Left lung (tissue), 10 donors: Measurements from ENCODE around the gene MAPK11. TPM values are rescaled to one million over a fixed set of nuclear protein-coding genes. Genes with fewer than 3 reads are reported as not detected.
A peak's percentile ranks its signal among the peaks of the same experiment; 100 is the strongest.

Source experiments
- ATAC-seq: fragments of 200-7000 bp; cut with Tn5 transposase; one replicate; pipeline ENCODE4 v1.9.1; 2020; ENCODE audit warnings: moderate library complexity
- DNase-seq, 4 donors: peaks; one replicate each; pipeline ENCODE4 v3.0.0-alpha.2; 2013 to 2020
- H3K27ac ChIP-seq, 2 donors: fragments of 200-600 bp; sonication (generic) in 1 of 2; one replicate each; pipeline versions ENCODE4 v1.5.0 to v1.8.0; 2020 to 2021
- H3K27me3 ChIP-seq, 2 donors: fragments of 200-600 bp; sonication (generic) in 1 of 2; one replicate each; pipeline versions ENCODE4 v1.5.0 to v1.8.0; 2020 to 2021
- H3K36me3 ChIP-seq, 2 donors: fragments of 200-600 bp; sonication (generic) in 1 of 2; one replicate each; pipeline versions ENCODE4 v1.5.0 to v1.8.0; 2020 to 2021
- H3K4me1 ChIP-seq, 2 donors: fragments of 200-600 bp; one replicate each; pipeline ENCODE4 v1.8.0; 2021
- H3K4me3 ChIP-seq, 2 donors: fragments of 200-600 bp; sonication (generic) in 1 of 2; one replicate each; pipeline versions ENCODE4 v1.5.0 to v1.8.0; 2020 to 2021; ENCODE audit warnings: mild to moderate bottlenecking in 1 of 2
- H3K9me3 ChIP-seq, 2 donors: fragments of 200-600 bp; sonication (generic) in 1 of 2; one replicate each; pipeline versions ENCODE4 v1.5.0 to v1.8.0; 2020 to 2021
- intact Hi-C, 2 donors: fragments of 100-400 bp; cut with DNase I; formaldehyde crosslinking; loops; one replicate each; pipeline versions ENCODE4 v1.11.2 to v1.14.2; 2022
- polyA plus RNA-seq, 6 donors: library from polyadenylated mRNA; unstranded; fragments of 120-200 nt; gene quantifications; one replicate each; pipeline ENCODE4 v1.2.1, GENCODE V29; 2013; ENCODE audit not compliant: insufficient read length in 6 of 6
- total RNA-seq, 2 donors: library from RNA; stranded (reverse); fragmentation: NEBNext Ultra II Directional; extraction: Animal tissue kit (Norgen Biotek cat#: 25700); gene quantifications; one replicate each; pipeline ENCODE4 v1.2.1, GENCODE V29; 2021
- TF ChIP-seq, protein P1 (sequence below), 2 donors: fragments of 200-600 bp; sonication (generic) in 1 of 2; IDR thresholded peaks; one replicate each; pipeline versions ENCODE4 v1.5.0 to v1.8.0; 2021; ENCODE audit warnings: antibody characterized with exemption in 2 of 2
- donor health status: DM: no; HTN: yes; CAD: no.
- donor health status: DM: no; HTN: no; CAD: no.

MAPK11 gene
- total and polyA plus RNA-seq, 8 donors, result 10.3 to 21.5 (median 14.7) TPM

DNA sequence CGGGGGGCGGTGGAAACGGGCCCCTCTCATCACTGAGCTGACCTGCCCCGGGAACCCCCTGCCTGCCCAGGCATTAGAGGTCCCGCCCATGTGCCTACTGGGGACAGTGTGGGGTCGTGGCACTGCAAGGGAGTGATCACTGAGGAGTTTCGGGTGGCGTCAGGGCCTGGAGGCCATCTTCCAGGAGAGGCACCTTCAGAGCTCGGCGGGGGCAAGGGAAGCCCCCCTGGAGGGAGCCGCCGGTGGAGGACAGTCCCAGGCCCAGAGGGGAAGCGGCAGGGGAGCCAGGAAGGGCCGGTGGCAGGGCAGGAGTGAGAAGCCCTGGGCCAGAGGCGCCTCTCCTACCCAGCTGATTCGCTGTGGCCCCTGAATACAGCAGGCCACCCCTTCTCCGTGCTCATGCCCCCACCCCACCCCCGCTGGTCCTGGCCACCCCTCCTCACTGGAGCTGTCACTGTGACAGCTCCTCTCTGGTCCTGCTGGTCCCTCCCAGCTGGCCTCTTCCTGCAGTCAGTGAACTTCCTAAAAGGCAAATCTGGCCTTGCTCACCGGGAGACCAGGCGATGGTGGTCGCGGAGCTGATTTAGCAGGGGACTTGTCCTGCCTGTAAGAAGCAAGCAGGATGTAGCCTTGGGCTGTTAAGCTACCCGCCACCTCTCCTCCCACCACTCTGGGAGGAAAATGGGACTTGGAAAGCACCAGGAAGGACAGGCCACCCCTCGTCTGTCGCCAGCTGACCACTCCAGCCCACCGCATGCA lies 2.0 kb upstream of the MAPK11 start:
- Histone ChIP-seq H3K36me3 (peaks cover 0 to 30% of the 10 kb centered on the region in 2 donors), H3K9me3 (no peaks in the 10 kb centered on the region), H3K4me3 (no peak overlapping the region), H3K27ac (no peak overlapping the region), H3K4me1 (peaks cover 23 to 48% of the 10 kb centered on the region in 2 donors), H3K27me3 (peaks cover 0 to 55% of the 10 kb centered on the region in 2 donors)
- no peak for ATAC-seq
- no peak for DNase-seq
- TF ChIP-seq, protein P1, sequence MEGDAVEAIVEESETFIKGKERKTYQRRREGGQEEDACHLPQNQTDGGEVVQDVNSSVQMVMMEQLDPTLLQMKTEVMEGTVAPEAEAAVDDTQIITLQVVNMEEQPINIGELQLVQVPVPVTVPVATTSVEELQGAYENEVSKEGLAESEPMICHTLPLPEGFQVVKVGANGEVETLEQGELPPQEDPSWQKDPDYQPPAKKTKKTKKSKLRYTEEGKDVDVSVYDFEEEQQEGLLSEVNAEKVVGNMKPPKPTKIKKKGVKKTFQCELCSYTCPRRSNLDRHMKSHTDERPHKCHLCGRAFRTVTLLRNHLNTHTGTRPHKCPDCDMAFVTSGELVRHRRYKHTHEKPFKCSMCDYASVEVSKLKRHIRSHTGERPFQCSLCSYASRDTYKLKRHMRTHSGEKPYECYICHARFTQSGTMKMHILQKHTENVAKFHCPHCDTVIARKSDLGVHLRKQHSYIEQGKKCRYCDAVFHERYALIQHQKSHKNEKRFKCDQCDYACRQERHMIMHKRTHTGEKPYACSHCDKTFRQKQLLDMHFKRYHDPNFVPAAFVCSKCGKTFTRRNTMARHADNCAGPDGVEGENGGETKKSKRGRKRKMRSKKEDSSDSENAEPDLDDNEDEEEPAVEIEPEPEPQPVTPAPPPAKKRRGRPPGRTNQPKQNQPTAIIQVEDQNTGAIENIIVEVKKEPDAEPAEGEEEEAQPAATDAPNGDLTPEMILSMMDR (IDR thresholded peaks at IDR 0.05), result no peak
- intact Hi-C loops, result loop anchor here (10.0 kb wide), 1 partner anchor 53 kb away; the partner anchor contains the start of gene DENND6B (in 2 of the 2)

DNA sequence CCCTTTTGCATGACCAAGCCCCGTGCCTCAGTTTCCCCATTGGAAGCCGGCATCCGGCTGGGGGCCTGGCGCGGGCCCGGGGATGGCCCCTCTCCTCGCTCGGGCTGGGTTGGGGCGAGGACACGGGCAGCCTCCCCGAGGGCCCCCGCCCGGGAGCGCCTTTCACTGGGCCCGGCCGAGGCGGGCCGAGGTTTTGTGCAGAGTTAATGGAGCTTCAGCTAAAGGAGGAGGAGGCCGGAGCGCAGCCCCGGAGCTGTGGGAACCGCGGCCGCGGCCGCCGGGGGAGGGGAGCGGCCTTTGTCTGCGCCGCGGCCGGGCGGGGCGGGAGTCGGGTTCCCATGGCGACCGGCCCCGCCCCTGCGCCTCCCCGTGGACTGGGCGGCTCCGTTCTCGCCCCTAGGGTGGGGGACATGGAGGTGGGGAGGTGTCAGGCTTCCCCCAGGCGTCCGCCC lies 1.4 kb upstream of the MAPK11 start:
- intact Hi-C loops, result loop anchor here (10.0 kb wide), 1 partner anchor 53 kb away; the partner anchor contains the start of gene DENND6B (in 2 of the 2)
- Histone ChIP-seq H3K9me3 (no peaks in the 10 kb centered on the region), H3K27ac (no peak overlapping the region), H3K4me1 (peaks cover 23 to 51% of the 10 kb centered on the region in 2 donors), H3K27me3 (peaks cover 0 to 62% of the 10 kb centered on the region in 2 donors), H3K36me3 (peaks cover 0 to 23% of the 10 kb centered on the region in 2 donors), H3K4me3 (peak overlapping the region; percentile 33 to 48)
- DNase-seq, result peak in 2 of 4 donors; percentile 53 to 90
- ATAC-seq, result peak; percentile 42
- TF ChIP-seq, protein P1 (IDR thresholded peaks at IDR 0.05), result no peak

DNA sequence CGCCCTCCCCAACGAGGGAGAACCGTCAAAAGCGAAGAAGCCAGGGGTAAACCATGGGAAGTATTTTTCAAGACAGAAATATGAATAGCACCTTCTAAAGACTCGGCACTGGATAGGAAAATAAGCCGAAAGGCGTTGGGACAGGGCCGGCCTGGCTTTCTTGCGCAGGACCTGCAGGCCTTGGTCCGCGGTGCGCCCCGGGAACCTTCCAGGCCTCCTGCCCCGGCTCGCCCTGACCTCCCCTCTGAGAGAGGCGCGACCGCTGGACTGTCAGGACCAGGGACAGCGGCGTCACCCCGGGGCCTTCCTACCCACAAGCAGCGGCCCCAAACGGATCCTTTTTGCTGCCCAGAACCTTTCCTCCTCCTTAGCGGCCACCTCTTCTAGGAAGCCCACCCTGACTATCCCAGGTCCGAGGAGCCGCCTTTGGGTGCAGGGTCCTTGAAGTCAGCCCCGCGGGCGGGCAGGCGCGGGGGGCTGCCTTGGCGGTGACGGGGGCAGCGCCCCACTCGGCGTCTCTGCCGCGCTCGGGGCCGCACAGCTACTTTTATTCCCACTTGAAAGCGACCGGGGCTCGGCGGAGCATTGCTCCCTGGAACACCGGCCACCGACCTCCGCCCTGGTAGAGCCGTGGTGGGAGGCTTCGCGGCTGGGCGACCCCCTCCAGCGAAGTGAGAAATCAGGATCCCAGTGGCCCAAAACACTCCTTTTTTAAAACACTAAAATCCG lies 650 bp upstream of the MAPK11 start:
- DNase-seq, result peak in 3 of 4 donors; percentile 68 to 73 (median 72)
- TF ChIP-seq, protein P1 (IDR thresholded peaks at IDR 0.05), result no peak
- intact Hi-C loops, result loop anchor here (10.0 kb wide), 1 partner anchor 54 kb away; the partner anchor contains the start of gene DENND6B (in 2 of the 2)

DNA sequence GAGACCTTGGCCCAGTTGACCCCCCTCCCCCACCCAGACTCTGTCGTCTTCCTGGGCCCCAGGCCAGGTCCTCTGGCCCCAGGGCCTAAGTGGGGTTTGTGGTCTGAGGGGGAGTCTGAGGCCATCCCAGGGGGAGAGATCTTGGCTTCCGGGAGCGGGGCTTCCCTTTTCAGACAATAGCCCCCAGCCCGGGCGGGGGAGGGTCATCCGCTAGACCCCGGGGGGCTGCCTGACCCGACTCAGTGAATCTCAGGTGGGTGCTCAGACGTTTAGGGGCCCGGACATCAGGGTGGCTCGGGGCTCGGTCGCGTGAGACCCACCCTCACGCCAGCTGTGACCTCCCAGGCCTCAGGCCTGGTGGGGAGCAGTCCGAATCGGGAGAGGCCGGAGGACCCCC lies 609 bp downstream of the MAPK11 start:
- Histone ChIP-seq H3K27ac (peak overlapping the region; percentile 19 to 61), H3K36me3 (peaks cover 0 to 7% of the 10 kb centered on the region in 2 donors), H3K4me1 (peaks cover 23 to 51% of the 10 kb centered on the region in 2 donors), H3K9me3 (no peaks in the 10 kb centered on the region), H3K4me3 (peak overlapping the region; percentile 33 to 48), H3K27me3 (peaks cover 0 to 70% of the 10 kb centered on the region in 2 donors)
- intact Hi-C loops, result no loop called here
- DNase-seq (no peak), ATAC-seq (no peak)
- TF ChIP-seq, protein P1 (IDR thresholded peaks at IDR 0.05), result no peak

More for the DNA sequence above, 650 bp upstream of the MAPK11 start:
- ATAC-seq, result peak; percentile 70
- Histone ChIP-seq H3K9me3 (no peaks in the 10 kb centered on the region), H3K4me3 (peak overlapping the region; percentile 33 to 48), H3K27me3 (peaks cover 0 to 69% of the 10 kb centered on the region in 2 donors), H3K27ac (peak overlapping the region in 1 of 2 donors; percentile 64), H3K36me3 (peaks cover 0 to 16% of the 10 kb centered on the region in 2 donors), H3K4me1 (peaks cover 23 to 51% of the 10 kb centered on the region in 2 donors)
